GM18499 (cell line): ENCODE data around the gene PLEKHA1.

Experiments used
- ATAC-seq: cut with Tn5 transposase; IDR thresholded peaks from one replicate; pipeline ENCODE4 v1.9.1; 2021; ENCODE audit warnings: moderate number of reproducible peaks; ENCODE audit not compliant: insufficient read depth, unreplicated experiment

Gene PLEKHA1

DNA sequence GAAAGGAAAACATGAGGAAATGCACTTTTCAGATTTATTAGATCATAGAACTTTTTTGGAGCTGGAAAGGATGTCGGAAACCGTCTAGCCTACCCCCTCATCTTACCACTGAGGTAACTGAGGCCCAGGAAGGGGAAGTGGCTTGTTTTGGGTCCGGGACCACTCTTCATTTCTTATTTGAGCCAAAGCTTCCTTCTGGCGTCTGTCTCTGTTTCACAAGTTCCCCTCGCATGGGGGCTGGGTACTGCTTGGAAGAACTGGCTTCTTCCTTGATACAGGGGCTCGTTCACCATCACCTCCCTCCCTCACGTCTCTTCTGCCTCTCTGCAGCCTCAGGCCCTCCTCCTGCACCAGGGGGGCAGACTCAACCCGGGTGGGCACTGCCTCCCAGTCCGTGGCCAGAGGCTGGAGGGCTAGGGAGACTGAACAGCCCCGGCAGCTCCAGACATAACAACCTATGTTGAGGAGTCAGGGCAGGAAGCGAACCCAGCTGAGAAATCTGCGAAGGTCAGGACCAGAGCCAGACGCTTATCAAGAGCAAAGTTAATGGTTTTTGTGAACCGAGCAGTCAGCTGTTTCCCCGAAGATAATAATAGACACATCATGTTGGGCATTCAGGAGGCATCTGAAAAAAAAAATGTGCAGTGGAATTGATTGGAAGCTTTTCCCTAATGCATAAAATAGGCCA is 99.8 kb downstream of the PLEKHA1 start:
- ATAC-seq: no peak

DNA sequence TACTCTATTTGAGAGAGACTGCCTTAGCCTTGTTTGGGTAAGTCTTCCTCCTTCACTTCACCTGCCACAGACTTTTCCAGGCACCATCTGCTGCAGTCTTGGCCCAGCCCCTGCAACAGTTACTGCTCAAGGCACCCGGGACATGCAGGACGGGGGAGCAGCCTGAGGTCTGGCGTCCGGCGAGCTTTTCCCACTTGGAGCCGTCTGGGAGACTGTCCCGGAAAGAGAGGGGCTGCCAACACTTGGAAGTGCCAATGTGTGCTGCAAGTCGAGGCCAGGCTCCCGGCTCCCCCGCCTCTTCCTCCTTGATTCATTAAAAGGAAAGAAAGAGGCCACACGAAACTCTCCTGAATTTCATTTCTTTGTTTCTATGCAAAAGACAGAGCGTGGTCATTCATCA is 100.6 kb downstream of the PLEKHA1 start:
- ATAC-seq: no peak

DNA sequence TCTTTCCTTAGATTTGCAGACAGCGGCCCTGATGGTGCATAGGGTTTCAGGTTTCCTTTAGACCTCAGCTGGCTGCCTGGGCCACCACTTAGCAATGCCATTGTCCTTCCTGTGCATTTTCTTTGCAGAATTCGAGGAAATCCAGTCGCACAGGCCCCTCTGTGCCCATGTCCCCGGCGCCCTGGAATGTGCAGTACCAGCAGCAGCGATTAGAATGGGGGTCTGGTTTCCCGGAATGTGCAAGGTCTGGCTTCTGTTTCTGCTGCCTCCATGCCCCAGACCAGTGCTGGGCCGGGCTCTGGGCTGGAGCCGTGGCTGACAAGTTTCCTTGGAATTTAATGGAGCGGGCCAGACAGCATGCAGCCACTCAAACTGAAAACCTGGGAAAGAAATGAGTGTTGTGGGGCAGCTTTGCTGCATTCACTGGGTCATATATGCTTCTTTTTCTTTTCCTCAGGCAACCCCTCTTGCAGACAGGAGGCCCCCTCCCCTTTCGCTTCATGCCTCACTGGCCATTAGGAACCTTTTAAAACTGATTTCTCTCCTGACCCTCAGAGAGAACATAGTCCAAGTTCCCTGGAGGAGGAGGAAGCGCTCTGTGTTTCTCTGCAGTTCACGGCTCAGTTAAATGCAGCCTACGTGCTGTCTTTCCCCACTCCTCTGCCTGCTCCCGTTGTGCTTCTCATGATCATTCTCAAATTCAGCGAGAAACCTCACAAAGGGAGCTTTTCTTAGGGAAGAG is 101.3 kb downstream of the PLEKHA1 start:
- ATAC-seq: no peak

DNA sequence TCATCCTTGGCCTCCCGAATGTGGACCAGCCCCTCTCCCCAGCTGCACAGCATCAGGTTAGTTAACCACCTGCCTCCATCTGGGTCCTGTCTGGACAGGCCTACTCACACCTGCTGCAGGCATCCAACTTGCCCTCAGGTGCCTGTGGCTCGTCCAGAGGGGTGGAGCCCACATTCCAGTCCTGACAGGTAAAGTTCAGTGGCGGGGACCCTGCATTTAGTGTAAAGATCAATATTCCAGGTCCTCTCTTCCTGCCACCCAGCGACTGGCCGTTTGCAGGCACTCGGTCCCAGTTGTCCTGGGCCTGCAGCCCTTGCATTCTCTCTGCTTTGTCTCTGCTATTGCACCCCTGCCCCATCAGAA is 101.8 kb downstream of the PLEKHA1 start:
- no peak for ATAC-seq

DNA sequence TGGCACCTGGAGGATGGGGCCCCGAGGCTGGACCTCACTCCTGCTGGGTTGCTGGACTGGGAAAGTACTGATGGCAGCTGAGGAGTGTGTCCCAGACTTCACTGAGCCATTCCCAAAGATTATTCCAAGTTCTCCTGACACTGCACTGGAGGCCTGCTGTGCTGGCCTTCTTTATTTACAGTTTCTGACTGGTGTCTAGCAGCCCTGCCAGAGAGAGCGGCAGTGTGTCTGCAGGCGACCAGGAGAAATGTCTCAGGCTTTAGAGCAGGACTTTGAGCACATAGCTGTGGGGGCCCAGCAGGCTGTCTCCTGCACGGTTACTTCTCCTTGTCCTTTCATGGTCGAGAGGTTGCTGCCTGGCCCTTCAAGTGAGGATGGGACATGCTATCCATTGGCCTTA is 102.9 kb downstream of the PLEKHA1 start:
- ATAC-seq: no peak

DNA sequence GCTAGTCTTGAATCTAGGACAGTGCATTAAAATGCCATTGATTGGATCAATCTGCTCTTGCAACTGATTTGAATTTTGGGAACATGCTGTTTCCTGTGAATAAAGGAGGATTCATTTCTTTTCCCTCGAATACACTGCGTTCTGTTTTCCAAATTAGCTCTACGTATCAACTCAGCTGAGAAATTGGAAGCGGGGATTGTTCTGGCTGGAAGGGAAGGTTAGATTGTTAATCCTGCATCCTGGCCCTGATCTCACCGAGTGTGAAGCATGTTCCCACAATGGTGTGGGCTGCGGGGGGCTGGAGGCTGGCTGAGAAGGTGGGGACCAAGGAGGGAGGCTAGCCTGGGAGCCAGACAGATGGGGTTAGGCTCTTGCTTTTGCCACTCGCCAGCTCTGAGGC is 104.5 kb downstream of the PLEKHA1 start:
- no peak for ATAC-seq

DNA sequence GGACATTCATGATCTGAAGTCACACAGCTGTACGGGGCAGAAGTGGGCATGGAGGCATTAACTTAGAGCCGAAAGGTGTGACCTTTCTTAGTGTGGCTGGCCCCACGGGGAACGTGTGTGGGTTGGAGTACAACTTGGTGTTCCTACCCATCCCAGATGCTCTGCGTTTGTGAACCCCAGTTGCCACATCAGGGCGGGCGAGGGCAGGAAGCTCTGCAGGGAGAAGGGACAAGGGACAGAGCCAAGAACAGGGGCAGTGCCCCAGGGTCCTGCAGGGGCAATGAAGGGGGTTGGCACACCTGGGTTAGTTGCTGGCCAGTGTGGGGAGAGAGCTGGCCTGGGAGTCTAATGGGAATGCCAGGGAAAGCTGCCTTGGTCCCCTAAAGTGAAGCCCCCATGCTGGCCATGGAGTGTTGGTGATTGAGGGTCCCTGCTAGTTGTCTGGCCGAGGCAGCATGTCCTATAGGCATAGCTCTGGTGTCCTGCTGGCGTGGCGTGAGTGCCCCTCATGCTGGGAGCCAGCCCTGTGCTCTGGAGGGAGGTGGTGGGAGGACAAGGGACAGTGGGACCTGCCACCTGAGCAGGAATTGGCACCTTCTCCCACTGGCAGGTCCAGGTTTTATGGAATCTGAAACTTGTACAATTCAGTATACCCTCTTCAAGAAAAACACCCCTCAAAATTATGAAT is 105.8 kb downstream of the PLEKHA1 start:
- ATAC-seq: no peak

DNA sequence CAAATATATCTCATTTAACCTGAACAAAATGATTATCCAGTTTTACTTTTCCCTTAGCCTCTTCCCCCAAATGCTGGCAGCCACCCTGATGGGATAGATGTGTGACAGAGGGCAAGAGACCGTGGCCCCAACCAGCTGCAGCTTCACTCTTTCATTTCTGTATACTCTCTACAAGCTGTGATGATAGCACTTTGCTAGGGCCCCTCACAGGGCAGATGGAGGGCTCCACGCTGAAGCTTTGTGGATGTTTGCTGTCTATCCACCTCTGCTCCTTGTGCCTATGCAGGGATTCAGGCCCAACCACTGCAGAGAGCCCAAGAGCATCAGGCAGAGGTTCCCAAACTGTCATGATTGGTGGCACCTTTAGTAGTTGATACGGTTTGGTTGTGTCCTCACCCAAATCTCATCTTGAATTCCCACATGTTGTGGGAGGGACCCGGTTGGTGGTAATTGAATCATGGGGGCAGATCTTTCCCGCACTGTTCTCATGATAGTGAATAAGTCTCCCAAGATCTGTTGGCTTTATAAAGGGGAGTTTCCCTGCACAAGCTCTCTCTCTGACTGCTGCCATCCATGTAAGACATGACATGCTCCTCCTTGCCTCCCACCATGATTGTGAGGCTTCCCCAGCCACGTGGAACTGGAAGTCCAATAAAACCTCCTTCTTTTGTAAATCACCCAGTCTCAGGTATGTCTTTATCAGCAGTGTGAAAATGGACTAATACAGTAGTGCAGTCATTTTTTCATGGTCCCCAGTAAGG is 107.0 kb downstream of the PLEKHA1 start:
- no peak for ATAC-seq
